ENCODE measurements around the gene NOX5. TPM values are rescaled to one million over a fixed set of nuclear protein-coding genes. Genes with fewer than 3 reads are reported as not detected.

The NOX5 gene
- total RNA-seq, 1 donor from 2014 or later = 0.14 TPM

DNA sequence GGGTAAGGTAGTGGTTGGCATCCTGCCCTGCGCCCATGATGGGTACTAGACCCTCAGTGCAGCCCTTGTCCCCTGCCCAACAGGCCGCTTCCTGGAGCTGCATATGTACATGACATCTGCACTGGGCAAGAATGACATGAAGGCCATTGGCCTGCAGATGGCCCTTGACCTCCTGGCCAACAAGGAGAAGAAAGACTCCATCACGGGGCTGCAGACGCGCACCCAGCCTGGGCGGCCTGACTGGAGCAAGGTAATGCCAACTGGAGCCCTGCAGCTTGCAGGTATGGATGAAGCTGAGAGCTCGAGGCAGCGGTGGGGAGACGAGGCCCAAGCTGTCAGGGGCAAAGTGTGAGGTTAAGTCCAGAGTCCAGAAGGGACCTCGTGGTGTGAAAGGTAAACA is 40.8 kb downstream of the NOX5 start:
- intact Hi-C loops (cut with DNase I) = loop anchor here (5.0 kb wide), 1 partner anchor 342 kb away; no protein-coding TSS in a partner anchor
- H3K9me3 ChIP-seq = no peaks in the 10 kb centered on the region
- no peaks in the 10 kb centered on the region for H3K27me3 ChIP-seq
- H3K36me3 ChIP-seq = no peaks in the 10 kb centered on the region
- TF ChIP-seq, protein P1, sequence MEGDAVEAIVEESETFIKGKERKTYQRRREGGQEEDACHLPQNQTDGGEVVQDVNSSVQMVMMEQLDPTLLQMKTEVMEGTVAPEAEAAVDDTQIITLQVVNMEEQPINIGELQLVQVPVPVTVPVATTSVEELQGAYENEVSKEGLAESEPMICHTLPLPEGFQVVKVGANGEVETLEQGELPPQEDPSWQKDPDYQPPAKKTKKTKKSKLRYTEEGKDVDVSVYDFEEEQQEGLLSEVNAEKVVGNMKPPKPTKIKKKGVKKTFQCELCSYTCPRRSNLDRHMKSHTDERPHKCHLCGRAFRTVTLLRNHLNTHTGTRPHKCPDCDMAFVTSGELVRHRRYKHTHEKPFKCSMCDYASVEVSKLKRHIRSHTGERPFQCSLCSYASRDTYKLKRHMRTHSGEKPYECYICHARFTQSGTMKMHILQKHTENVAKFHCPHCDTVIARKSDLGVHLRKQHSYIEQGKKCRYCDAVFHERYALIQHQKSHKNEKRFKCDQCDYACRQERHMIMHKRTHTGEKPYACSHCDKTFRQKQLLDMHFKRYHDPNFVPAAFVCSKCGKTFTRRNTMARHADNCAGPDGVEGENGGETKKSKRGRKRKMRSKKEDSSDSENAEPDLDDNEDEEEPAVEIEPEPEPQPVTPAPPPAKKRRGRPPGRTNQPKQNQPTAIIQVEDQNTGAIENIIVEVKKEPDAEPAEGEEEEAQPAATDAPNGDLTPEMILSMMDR (IDR thresholded peaks at IDR 0.05) = no peak
- no peak for ATAC-seq
- peaks cover 9% of the 10 kb centered on the region for H3K4me1 ChIP-seq
- H3K4me3 ChIP-seq = no peak overlapping the region
- H3K27ac ChIP-seq = no peak overlapping the region
- no peak for DNase-seq

DNA sequence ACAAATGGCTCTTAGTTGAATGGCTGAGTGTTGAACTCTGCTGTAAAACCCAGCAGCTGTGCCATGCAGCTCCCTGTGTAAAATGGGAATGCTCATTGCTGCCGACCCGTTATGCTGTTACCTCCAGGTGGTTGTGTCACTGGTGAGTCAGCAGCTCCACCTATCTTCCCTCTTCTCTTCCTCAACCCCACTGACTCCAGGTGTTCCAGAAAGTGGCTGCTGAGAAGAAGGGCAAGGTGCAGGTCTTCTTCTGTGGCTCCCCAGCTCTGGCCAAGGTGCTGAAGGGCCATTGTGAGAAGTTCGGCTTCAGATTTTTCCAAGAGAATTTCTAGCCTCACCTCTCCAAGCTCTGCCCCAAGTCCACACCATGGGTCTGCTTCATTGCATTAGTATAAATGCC is 41.9 kb downstream of the NOX5 start:
- Histone ChIP-seq H3K9me3 (no peaks in the 10 kb centered on the region), H3K4me1 (peaks cover 12% of the 10 kb centered on the region), H3K36me3 (no peaks in the 10 kb centered on the region), H3K27me3 (no peaks in the 10 kb centered on the region), H3K4me3 (no peak overlapping the region), H3K27ac (no peak overlapping the region)
- ATAC-seq = no peak
- DNase-seq = no peak
- intact Hi-C loops (cut with DNase I) = loop anchor here (5.0 kb wide), 1 partner anchor 341 kb away; no protein-coding TSS in a partner anchor
- TF ChIP-seq, protein P1 (IDR thresholded peaks at IDR 0.05) = no peak

DNA sequence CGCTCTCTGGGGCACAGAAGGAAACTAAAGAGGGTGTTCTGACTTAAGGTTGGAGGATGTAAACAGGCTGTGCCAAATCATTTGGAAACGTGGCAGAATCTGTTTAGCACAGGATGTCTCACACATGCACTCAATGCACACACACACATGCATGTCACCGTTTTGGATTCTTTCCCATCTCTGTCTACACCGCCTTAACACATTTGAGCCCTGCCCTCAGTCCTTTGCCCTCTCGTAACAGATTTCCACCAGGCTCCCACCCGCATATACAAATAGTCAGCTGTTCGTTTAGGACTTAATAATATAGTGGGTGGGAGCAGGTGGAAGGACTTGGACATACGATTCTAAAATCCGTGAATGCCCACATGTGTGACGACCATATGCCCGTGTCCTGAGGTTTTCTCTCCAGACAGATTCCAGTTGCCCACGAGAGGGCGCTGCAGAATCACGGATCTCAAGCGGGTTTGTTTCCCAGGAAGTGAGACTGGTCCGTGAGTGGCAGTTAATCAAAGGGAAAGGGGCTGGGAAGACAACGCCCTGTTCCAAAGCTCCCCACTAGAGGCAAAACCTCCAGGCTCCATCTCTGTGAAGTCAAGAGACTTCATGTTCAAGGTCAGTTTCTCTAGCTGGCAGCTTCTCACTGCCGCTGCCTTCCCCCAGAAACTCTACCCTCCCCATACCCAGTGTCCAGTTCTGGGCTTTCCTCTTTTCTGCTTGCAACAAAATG is 44.5 kb downstream of the NOX5 start:
- Histone ChIP-seq H3K36me3 (no peaks in the 10 kb centered on the region), H3K4me1 (peaks cover 12% of the 10 kb centered on the region), H3K4me3 (no peak overlapping the region), H3K27me3 (no peaks in the 10 kb centered on the region), H3K27ac (no peak overlapping the region), H3K9me3 (no peaks in the 10 kb centered on the region)
- intact Hi-C loops (cut with DNase I) = loop anchor here (5.0 kb wide), 1 partner anchor 338 kb away; no protein-coding TSS in a partner anchor
- TF ChIP-seq, protein P1 (IDR thresholded peaks at IDR 0.05) = peak; percentile 88
- peak; percentile 89 for ATAC-seq
- peak; percentile 90 for DNase-seq

DNA sequence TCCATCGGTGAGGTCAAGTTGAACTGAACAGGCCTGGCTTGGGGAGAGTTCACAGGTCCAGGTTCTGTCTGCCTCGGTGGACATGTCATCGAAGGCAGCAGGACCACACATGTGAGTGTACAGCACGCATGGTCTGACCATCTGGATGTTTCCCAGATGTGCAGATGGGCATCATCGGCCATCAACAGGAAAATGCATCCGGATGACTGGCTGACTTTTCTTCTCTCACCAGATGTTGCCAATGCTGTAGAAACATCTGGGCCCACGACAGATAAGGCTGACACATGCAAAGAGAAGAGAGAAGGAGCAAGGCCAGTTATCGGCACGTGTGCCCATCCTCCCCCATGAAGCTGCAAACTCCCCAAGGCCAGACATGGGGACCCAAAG is 45.1 kb downstream of the NOX5 start:
- TF ChIP-seq, protein P1 (IDR thresholded peaks at IDR 0.05) = no peak
- DNase-seq = no peak
- Histone ChIP-seq H3K27ac (no peak overlapping the region), H3K36me3 (no peaks in the 10 kb centered on the region), H3K9me3 (no peaks in the 10 kb centered on the region), H3K27me3 (no peaks in the 10 kb centered on the region), H3K4me3 (no peak overlapping the region), H3K4me1 (peaks cover 12% of the 10 kb centered on the region)
- intact Hi-C loops (cut with DNase I) = loop anchor here (5.0 kb wide), 1 partner anchor 338 kb away; no protein-coding TSS in a partner anchor
- ATAC-seq = no peak

DNA sequence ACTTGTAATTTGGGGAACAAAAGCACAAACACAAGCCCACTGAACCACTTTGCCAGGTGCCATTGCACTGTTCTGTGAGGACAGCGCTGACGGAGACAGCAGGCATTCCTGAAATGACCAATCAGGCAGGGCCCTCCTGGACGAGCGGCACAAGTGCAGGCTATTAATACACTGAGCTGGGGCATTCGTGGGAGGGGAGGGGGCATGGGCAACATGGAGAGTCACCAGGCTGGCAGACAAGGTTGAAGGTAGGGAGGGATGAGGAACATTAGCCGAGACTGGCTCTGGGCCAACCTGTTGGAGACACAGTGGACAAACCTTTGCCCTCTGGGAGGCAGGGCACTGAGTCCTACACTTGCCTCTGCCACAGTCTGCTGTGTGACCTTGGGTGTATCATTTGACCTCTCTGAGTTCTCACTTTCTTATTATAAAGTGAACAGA is 45.6 kb downstream of the NOX5 start:
- no peak for ATAC-seq

More for the DNA sequence above, 45.6 kb downstream of the NOX5 start:
- intact Hi-C loops (cut with DNase I) = loop anchor here (5.0 kb wide), 1 partner anchor 327 kb away; no protein-coding TSS in a partner anchor
- TF ChIP-seq, protein P1 (IDR thresholded peaks at IDR 0.05) = no peak
- no peak for DNase-seq
- Histone ChIP-seq H3K4me3 (no peak overlapping the region), H3K4me1 (peaks cover 12% of the 10 kb centered on the region), H3K27me3 (no peaks in the 10 kb centered on the region), H3K9me3 (no peaks in the 10 kb centered on the region), H3K36me3 (no peaks in the 10 kb centered on the region), H3K27ac (no peak overlapping the region)
